Muscle layer of colon (tissue), 2 donors: ENCODE measurements around the gene ATXN7.

ENCODE experiments used
- H3K27ac ChIP-seq: one replicate; pipeline ENCODE4 v1.7.0; 2013; ENCODE audit warnings: low read depth, mild to moderate bottlenecking, low read length, moderate library complexity
- H3K27me3 ChIP-seq, 2 donors: one replicate each; pipeline ENCODE4 v1.7.0; 2013; ENCODE audit warnings: low read length in 2 of 2, mild to moderate bottlenecking in 2 of 2; ENCODE audit not compliant: insufficient read depth in 2 of 2, control insufficient read depth in 1 of 2
- H3K36me3 ChIP-seq: one replicate; pipeline ENCODE4 v1.7.0; 2013; ENCODE audit warnings: mild to moderate bottlenecking, low read length; ENCODE audit not compliant: insufficient read depth
- H3K4me1 ChIP-seq: one replicate; pipeline ENCODE4 v1.7.0; 2013; ENCODE audit warnings: mild to moderate bottlenecking, low read length; ENCODE audit not compliant: insufficient read depth
- H3K4me3 ChIP-seq, 2 donors: one replicate each; pipeline ENCODE4 v1.7.0; 2013; ENCODE audit warnings: low read length in 2 of 2, low read depth in 1 of 2, mild to moderate bottlenecking in 1 of 2, moderate library complexity in 1 of 2
- H3K9ac ChIP-seq: one replicate; pipeline ENCODE4 v1.7.0; 2013; ENCODE audit warnings: low read length
- H3K9me3 ChIP-seq: one replicate; pipeline ENCODE4 v1.7.0; 2013; ENCODE audit warnings: mild to moderate bottlenecking, low read length
- donor health status: abdominal sarcoma.
- donor health status: Adenocarcinoma of cecum.

The ATXN7 gene

DNA sequence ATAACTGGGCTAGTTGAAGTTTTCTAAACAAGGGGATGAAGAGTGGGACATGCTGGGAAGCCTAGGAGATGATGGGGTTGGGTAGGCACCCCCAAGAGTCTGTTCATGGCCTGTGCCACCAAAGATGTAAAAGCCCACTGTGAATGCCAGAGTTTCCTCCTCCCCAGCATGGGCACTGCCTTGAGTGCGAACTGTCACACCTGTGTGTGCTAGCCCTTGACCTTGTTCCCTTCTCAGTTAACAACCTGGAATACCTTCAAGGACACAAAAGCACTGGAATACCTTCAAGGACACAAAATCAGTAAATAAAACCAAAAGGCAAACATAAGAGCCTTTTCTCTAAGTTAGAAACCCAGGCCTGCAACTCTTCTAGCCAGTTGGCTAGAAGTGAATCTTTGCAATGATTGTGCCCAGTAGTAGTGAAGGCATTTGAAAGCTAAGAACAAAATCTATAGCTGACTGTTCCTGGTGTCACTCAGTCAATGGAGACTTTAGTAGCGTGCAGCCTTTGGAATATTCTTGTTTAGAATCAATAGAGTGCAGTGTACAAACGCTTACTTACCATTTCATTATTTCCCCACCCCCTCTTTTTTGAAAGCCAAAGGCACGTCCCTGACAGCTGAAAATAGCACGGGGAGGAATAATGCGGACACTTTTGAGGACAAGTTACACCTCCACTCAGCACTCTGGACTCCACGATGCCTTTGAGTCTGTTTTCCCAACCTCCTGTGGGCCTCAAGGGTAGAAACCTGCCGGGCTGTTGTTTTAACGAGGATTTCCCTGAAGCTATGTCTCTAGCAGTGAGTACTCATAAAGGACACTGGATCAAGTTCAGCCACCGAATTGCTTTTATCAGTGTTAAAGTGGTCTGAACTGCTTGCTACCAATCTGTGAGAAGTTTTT lies 135.4 kb downstream of the ATXN7 start:
- H3K9me3 ChIP-seq: no peaks in the 10 kb centered on the region
- no peaks in the 10 kb centered on the region for H3K27me3 ChIP-seq
- no peak overlapping the region for H3K27ac ChIP-seq
- H3K4me3 ChIP-seq: no peak overlapping the region
- H3K36me3 ChIP-seq: peaks cover 38% of the 10 kb centered on the region
- no peaks in the 10 kb centered on the region for H3K4me1 ChIP-seq
- H3K9ac ChIP-seq: no peak overlapping the region

DNA sequence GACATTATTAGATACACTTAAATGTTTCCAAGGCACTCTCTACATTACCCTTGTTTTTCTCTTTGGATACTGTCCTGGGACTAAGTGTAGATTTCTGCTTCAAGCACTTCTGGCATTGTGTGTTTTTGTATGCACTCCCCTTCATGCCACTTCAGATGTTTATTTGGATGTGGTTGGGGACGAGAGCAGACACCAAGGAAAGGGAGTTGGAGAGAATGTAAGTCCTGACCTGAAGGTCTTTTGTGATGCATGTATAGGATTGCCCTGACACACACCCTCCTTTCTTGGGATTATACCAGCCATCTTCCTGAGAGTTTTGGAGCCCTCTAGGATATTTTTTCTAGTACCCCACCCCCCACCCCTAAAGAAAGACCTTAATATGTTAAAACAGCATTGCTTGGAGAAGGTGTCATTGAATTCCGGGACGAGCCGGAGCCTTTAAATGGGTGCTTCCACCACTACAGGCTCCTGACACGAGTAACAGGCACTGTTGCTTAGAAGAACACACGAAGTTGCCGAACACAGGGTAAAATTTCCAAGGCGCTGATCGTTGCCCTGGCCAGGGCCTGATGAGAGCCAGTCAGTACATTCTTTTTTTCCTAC lies 136.9 kb downstream of the ATXN7 start:
- Histone ChIP-seq H3K4me3 (no peak overlapping the region), H3K27ac (no peak overlapping the region), H3K27me3 (no peaks in the 10 kb centered on the region), H3K9me3 (no peaks in the 10 kb centered on the region), H3K9ac (no peak overlapping the region), H3K36me3 (peaks cover 35% of the 10 kb centered on the region), H3K4me1 (no peaks in the 10 kb centered on the region)

DNA sequence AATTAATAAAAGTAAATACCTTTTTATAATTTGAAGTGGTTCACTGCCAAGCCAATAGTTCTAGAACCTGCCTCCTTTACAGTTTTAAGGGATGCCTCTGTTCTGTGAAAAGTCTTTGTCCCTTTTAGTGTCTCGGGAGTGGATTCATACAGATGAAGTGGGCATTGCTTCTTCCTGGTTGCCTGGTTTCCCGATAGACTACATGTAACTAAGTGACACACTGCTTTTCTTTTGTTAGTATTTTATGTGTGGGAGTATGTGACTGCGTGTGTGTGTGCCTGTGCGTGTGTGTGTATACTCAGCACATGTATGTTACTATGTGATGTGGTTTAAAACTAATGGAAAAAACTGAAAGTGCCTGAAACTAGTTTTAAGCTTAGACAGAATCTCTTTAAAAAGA lies 138.6 kb downstream of the ATXN7 start:
- no peaks in the 10 kb centered on the region for H3K9me3 ChIP-seq
- H3K9ac ChIP-seq: no peak overlapping the region
- no peaks in the 10 kb centered on the region for H3K4me1 ChIP-seq
- no peak overlapping the region for H3K4me3 ChIP-seq
- no peak overlapping the region for H3K27ac ChIP-seq
- no peaks in the 10 kb centered on the region for H3K27me3 ChIP-seq
- peaks cover 40% of the 10 kb centered on the region for H3K36me3 ChIP-seq

DNA sequence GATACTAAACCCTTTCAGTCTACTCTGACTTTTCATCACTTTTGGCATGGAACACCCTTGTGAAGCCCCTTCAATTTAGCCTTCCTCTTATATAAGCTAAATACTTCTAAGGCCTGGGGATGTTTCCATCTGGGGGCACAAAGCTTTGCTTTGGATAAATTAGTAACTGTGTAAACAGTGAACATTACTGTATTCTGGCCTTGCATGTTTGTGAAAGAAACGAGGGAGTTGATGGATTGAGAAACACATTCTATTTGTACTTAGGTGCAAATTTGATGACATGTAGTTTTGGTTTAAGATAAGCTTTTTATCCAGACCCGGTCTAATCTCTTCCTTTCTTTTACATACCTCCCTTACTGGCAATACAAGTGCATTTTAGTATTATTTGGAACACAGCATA lies 139.9 kb downstream of the ATXN7 start:
- H3K9me3 ChIP-seq: no peaks in the 10 kb centered on the region
- H3K27ac ChIP-seq: no peak overlapping the region
- no peak overlapping the region for H3K4me3 ChIP-seq
- H3K36me3 ChIP-seq: peaks cover 48% of the 10 kb centered on the region
- H3K9ac ChIP-seq: no peak overlapping the region
- no peaks in the 10 kb centered on the region for H3K4me1 ChIP-seq
- no peaks in the 10 kb centered on the region for H3K27me3 ChIP-seq

DNA sequence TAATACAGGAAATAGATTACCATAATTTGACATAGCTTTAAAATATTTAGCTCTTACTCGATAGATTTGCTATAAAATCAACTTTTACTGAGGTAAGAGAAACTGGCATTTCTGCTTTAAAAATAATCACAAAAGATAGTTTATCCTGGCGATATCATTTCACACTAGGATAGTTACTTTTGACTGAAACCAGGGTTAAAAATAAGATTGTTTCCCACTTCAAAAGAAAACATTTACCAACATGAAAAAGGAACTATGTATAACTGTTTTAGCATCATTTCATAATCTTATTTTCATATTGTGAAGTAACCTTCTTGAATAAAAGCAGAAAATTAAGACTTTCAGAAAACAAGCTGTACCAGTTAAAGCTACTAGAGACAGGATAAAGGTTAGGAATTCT lies 144.3 kb downstream of the ATXN7 start:
- Histone ChIP-seq H3K36me3 (peaks cover 79% of the 10 kb centered on the region), H3K27me3 (no peaks in the 10 kb centered on the region), H3K9me3 (no peaks in the 10 kb centered on the region), H3K4me1 (no peaks in the 10 kb centered on the region), H3K9ac (no peak overlapping the region), H3K4me3 (no peak overlapping the region), H3K27ac (no peak overlapping the region)

DNA sequence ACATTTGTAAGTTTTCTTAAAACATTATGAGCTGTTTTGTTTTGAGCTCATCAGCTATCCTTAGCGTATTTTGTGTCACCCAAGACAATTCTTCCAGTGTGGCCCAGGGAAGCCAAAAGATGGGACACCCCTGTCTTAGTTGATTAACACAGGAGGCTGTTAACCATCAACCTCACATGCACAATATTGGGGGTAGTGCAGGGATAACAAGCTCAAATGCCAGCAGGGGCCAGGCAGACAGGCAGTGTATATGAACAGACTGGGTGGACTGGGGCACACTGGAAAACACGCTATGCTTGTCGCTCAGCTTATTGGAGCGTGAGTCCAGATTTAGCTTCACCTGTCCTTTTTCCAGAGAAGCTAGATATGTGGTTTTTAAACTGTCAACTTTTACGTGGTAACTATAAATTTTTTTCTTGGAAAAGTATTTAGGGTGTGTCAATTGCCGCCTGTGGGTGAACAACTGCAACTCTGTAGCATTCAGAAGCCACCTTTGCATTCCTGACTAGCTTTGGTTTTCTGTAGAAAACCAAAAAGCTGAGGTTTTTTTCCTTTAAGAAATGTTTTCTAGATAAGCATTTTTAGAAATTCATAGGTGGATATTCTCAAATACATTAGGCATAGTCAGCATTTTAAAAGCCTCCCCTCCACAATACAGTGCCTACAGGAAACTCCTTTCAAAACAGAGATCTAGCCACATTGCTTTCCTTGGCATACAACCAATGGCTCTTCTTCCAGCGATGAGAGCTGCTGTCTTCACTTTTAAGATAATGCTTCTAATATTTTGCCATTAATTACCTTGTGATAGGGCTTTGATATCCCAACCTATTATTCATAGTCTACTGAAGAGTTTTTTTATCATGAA lies 145.1 kb downstream of the ATXN7 start:
- H3K9me3 ChIP-seq: no peaks in the 10 kb centered on the region
- H3K27ac ChIP-seq: no peak overlapping the region
- no peaks in the 10 kb centered on the region for H3K4me1 ChIP-seq
- H3K36me3 ChIP-seq: peaks cover 85% of the 10 kb centered on the region
- no peak overlapping the region for H3K9ac ChIP-seq
- no peak overlapping the region for H3K4me3 ChIP-seq
- no peaks in the 10 kb centered on the region for H3K27me3 ChIP-seq

DNA sequence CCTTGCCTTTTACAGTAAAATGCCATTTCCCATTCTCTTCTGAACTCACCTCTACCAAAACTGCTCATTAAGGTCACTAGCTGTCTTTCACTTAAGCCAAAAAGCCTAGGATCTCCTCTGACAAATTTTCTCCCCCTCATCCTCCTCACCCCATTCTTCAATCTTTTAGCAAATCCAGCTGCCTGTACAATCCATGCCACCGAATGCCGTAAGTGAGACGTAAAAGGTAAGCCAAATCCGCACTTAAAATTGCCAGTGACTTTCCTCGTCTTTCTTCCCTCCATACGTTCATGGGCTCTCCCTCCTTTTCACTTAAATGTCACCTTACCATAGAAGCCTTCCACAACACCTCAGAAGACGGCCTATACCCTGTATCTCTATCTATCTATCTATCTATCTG lies 145.9 kb downstream of the ATXN7 start:
- Histone ChIP-seq H3K27ac (no peak overlapping the region), H3K9me3 (no peaks in the 10 kb centered on the region), H3K9ac (no peak overlapping the region), H3K36me3 (peaks cover 93% of the 10 kb centered on the region), H3K4me1 (no peaks in the 10 kb centered on the region), H3K4me3 (no peak overlapping the region), H3K27me3 (no peaks in the 10 kb centered on the region)

DNA sequence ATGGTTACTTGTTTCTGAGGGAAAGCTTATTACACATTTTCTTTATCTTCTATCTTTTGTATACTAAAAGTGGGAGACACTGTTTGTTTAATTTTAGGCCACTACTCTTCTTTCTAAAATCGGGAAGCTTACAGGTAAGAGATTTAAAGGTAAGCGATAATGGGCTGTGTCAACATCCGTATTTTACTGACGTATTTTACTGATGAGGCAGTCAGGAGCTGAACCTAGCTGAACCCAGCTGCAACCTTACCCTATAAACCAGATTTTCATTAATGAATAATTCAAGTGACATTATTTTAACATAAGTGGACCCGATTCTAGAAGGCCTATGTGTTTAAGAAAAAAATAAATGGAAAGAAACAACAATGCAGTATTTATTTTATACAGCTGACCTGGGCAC lies 146.5 kb downstream of the ATXN7 start:
- Histone ChIP-seq H3K27ac (no peak overlapping the region), H3K9ac (no peak overlapping the region), H3K36me3 (peaks cover 94% of the 10 kb centered on the region)

DNA sequence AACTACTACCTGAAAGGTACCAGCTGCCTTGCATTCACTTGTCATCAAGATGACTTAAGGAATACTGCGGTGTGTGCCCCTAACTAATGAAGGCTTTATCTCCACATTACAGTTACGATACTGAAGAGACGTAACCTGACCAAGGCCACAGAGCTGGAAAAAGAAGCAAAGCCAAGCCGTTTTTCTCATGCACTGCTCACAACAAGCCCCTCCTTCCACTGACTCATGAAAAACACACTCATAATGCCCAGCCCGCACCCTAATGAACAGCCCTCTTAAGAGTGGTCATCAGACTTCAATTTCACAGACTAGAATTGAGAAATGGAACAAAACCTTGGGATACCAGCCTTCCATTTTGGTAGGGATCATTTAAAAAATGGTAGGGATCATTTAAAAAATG lies 148.0 kb downstream of the ATXN7 start:
- Histone ChIP-seq H3K4me1 (no peaks in the 10 kb centered on the region), H3K9me3 (no peaks in the 10 kb centered on the region), H3K36me3 (peaks cover 84% of the 10 kb centered on the region), H3K9ac (no peak overlapping the region), H3K27me3 (no peaks in the 10 kb centered on the region), H3K27ac (no peak overlapping the region), H3K4me3 (no peak overlapping the region)

More for the DNA sequence above, 146.5 kb downstream of the ATXN7 start:
- H3K27me3 ChIP-seq: no peaks in the 10 kb centered on the region
- no peaks in the 10 kb centered on the region for H3K9me3 ChIP-seq
- no peak overlapping the region for H3K4me3 ChIP-seq
- no peaks in the 10 kb centered on the region for H3K4me1 ChIP-seq

DNA sequence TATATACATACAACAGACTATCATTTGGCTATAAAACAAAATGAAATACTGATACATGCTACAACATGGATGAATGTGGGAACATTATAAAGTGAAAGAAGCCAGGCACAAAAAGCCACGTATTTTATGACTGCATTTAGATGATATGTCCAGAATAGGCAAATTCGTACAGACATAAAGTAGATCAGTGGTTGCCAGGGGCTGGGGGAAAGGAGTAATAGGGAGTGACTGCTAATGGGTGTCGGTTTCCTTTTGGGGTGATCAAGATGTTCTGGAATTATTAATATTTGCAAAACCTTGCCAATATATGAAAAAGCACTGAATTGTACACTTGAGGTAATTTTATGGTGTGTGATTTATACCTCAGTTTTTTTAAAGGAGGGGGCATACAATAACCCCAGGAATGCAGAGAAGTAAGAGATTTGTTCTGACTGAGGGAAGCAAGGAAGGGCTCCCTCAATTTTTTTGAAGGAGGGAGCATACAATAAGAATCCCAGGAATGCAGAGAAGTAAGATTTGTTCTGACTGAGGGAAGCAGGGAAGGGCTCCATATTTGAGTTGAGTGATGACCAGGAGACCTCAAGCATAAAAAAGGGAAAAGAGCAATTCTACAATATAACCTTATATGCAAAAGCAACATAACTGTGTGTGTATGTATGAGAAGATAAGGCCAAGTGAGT lies 153.4 kb downstream of the ATXN7 start:
- Histone ChIP-seq H3K4me3 (no peak overlapping the region), H3K4me1 (peaks cover 9% of the 10 kb centered on the region), H3K36me3 (peaks cover 73% of the 10 kb centered on the region), H3K27me3 (no peaks in the 10 kb centered on the region), H3K9ac (no peak overlapping the region), H3K9me3 (no peaks in the 10 kb centered on the region), H3K27ac (no peak overlapping the region)

DNA sequence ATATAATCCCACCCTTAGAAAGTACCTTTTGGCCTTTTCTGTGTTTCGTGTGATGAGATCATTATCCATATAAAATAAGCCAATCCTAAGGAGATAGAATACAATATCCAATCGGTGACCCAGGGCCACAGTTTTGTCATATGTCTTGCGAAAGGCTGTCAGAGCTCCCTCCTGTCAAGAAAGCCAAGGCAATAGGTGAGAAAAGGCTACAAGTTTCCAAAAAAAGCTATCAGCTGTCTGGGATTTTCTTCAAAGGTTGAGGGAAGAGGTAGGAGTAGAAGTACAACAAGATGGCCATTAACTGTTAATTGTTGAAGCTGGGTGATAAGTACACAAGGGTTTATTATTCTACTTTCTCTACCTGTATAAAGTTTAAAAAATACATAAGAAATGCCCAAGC lies 155.6 kb downstream of the ATXN7 start:
- H3K9me3 ChIP-seq: no peaks in the 10 kb centered on the region
- no peak overlapping the region for H3K4me3 ChIP-seq
- peaks cover 52% of the 10 kb centered on the region for H3K36me3 ChIP-seq
- peaks cover 20% of the 10 kb centered on the region for H3K4me1 ChIP-seq
- no peak overlapping the region for H3K9ac ChIP-seq
- no peak overlapping the region for H3K27ac ChIP-seq
- H3K27me3 ChIP-seq: no peaks in the 10 kb centered on the region
